Medulla oblongata (tissue), 1 donor: ENCODE results near the gene COL20A1.

Experiments used
- DNase-seq: peaks from one replicate; pipeline ENCODE4 v3.0.0-alpha.2; 2015; ENCODE audit errors: extremely low spot score

Gene COL20A1

GRCh38 chr20:63348828-63349515, 56.0 kb downstream of the COL20A1 start:
- no peak for DNase-seq

- DNase-seq = no peak
Observed at GRCh38 chr20:63349516-63349895, 56.5 kb downstream of the COL20A1 start.

GRCh38 chr20:63350196-63350595, 57.2 kb downstream of the COL20A1 start:
- DNase-seq = no peak

DNA sequence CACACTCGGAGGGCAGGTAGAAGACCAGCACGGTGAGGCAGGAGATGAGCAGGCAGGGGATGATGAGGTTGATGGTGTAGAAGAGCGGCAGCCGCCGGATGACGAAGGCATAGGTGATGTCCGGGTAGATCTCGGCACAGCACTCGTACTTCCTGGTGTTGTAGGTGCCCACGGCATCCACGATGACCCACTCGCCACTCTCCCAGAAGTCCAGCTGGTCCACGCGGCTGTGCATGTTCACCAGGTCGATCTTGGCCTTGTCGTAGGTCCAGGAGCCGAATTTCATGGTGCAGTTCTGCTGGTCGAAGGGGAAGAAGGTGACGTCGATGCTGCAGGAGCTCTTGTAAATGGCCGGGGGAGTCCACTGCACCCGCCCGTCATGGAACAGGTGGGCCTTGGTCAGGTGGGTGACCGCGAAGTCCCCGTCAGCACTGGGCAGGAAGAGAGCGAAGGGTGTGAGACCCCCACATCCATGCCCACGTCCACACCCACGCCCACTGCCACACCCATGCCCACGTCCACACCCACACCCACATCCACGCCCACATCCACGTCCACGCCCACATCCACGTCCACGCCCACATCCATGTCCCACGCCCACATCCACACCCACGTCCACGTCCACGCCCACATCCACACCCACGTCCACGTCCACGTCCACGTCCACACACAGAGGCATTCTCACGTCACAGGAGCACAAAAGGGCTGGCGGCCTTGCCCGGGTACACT, 57.8 kb downstream of the COL20A1 start:
- DNase-seq = no peak

DNA sequence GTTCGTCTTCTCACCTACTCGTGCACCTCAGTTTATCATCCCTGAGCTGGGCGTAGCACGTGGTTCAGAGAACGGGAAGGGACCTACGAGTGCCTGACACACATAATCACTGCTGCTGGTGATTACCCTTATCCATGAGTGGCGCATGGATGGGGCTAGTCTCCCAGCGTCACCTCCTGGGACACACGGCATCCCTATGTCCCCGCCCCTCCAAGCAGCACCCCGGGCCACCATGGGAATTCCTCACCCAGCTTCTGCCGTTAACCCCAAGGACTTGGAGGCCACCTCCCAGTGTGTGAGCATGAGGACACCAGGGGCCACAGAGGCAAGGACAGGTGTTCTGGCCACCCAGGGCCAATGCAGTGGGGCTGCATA, 58.3 kb downstream of the COL20A1 start:
- DNase-seq = no peak

- peak; percentile 77 for DNase-seq
Observed at GRCh38 chr20:63351811-63352591, 59.0 kb downstream of the COL20A1 start.

GRCh38 chr20:63352811-63353221, 59.8 kb downstream of the COL20A1 start:
- no peak for DNase-seq

GRCh38 chr20:63354636-63355350, 61.8 kb downstream of the COL20A1 start:
- DNase-seq = no peak

- no peak for DNase-seq
Observed at GRCh38 chr20:63355781-63356295, 62.9 kb downstream of the COL20A1 start.

- DNase-seq = no peak
Observed at GRCh38 chr20:63356511-63356910, 63.5 kb downstream of the COL20A1 start.

DNA sequence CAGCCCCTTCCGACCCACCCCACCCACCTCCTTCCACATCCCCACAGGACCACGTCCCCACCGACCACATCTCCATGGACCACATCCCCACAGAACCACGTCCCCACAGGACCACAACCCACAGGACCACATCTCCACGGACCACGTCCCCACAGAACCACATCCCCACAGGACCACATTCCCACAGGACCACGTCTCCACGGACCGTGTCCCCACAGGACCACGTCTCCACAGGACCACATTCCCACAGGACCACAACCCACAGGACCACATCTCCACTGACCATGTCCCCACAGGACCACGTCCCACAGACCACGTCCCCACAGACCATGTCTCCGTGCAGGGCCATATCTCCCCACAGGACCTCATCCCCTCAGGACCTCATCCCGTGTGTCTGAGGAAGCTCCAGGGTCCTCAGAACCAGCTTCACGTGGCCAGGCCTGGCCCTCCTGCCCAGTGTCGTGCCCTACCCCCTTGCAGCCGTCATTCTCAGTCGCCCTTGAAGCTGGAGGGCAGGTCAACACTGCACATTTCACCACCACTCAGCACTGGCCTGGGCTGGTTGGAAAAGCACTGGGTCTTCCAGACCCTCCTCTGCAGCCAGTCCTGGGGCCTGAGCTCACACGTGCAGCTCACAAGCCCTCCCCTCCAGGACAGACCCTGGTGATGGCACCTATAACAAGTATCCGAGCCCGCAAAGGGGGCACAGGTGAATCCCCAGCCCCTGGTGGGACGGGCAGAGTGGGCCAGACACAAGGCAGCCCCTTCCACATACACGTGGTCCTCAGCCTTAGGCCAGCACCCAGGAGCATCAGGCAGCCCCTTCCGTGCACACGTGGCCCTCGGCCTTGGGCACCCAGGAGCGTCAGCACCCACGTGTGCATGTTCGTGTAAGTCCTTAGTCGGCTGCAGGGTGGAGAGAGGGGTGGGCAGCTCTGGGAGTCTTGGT, 64.2 kb downstream of the COL20A1 start:
- no peak for DNase-seq

DNA sequence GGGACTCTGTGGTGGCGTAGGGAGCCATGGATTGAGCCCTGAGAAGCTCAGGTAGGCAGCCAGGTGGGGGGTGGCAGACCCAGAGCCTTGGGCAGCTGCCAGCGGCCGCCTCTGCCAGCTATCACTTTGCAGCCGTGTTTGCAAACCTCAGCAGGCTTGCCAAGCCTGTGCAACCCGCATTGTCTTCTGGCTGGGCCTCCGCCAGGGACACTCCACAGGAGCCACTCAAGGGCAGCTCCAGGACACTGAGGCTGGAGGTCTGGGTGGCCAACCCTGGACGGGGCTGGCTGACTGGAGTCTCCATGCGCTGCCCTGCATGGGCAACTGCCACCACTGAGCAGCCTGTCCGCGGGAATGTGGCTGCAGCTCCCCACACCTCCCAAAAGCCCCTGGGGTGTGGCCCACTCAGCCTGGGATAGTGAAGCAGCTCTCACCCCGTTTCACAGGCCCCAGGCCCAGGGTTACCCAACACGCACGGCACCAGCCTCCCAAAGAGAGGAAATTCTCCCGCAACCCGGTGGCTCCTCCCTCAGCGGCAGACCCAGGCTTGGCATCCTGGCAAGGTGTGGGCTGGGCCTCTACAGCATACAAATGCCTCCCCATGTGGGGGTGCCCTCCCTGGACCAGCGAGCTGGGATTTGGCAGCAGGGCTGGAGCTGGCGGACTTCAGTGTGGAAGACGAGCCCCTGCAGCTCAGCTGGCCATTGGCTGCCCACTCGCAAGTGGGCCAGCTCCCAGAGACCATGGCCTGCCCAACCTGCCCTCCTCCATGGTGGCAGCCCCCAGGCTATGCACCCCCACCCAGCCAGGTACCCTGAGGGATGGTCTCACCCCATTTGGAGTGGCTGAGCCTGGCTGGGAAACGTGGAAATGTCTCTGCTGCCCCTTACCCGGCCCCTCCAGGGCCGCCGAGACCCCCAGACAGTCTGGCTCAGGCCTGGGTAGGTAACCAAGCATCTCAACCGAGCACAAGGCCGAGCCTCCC, 65.2 kb downstream of the COL20A1 start:
- no peak for DNase-seq

GRCh38 chr20:63359164-63359934, 66.4 kb downstream of the COL20A1 start:
- no peak for DNase-seq

DNA sequence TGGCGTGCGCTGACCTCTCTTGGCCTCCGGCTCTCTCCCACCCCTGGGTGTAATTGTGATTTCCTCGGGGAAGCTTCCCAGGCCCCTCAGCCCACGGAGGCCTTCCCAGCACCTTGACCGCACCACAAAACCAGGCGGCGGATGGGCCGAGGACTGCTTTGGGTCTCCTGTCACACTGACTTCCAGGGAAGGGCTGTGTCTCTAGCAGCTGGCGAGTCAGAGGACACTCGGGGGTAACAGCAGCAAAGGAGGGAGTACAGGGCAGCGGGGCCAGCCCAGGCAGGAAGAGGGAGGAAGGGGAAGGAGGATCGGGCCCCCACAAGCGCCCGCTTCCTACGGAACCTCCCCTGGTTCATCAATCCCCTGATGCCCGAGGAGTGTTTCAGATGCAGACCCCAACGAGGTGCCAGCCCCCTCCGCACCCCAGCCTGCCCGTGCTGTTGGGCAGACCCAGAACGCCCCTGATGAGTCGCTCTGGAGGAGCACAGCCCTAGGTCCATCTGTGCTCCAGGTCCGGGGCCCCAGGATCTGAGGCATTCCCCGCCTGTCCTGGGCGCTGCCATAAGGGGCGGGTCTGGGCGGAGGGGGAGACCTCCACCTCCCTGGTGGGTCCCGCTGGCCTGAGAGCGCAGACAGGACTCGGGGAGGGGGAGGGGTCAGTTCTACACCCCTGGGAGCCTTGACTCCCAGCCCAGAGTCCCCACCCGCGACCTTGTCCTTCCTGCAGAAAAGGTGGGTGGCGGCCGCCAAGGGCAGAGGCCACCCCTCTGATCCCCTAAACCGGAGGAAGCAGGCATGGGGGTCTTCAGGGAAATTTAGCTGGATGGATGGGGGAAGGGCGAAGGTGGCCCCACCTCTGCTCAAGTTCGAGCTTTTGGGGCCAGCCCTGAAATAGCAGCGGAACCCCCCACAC, 67.2 kb downstream of the COL20A1 start:
- DNase-seq = no peak

- DNase-seq = no peak
Observed at GRCh38 chr20:63360850-63361518, 68.0 kb downstream of the COL20A1 start, which contains the start of gene CHRNA4. CHRNA4 (minus strand) TSS chr20:63361349; CDS start chr20:63361165, 184 bp downstream.

DNA sequence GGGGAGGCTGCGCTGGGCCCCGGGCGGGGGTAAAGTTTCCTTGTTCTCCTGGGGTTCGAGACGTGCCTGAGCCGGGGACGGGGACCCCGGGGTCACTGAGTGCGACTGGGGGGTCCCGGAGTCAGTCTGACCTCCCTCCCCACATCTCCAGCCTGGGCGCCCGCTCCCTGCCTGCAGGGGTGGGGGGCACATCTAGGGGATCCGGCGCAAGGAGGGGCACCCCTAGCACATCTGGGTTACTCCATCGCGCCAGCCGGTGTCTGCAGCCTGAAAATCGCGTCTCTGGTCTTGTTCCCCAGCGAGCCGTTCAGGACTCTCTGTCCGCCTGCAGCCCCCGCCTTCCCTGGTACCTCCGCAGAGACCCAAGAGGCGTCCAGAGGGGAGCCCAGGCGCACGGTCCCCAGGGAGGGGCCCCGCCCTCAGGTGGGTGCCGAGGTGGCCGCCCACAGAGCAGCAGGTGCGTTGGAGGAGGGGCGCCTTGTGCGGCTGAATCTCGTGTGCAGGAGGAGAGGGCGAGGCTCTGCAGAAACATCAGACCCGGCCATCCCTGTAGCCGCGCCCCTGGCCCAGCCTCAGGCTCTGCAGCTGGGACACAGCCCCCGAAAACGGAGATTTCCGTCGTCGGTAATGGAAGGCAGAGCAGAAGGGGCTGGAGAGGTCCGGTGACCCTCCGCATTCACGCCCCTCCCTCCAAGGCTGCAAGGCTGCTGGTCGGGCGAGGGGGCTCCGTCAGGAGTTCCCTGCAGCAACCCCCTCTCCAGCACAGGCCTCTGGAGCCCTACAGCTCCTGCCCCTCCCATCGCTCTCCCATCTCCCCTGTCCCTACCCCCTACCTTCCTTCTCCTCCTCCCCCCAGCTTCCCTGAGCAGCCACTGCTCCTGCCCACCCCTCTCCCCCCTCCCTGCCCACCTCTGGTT, 68.8 kb downstream of the COL20A1 start:
- DNase-seq = no peak
